ENCODE data around the gene DTD1.

DNA sequence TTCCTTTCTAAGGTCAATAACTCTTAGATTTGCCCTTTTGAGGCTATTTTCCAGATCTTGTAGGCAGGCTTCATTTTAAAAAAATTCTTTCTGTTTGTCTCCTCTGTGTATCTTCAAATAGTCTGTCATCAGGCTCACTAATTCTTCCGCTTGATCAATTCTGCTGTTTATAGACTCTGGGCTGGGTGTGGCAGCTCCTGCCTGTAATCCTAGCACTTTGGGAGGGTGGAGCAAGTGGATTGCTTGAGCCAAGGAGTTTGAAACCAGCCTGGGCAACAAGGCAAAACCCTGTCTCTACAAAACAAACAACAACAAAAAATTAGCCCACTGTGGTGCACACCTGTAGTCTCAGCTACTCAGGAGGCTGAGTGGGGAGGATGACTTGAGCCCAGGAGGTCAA, 185.7 kb downstream of the DTD1 start:
- TF ChIP-seq, protein P1, sequence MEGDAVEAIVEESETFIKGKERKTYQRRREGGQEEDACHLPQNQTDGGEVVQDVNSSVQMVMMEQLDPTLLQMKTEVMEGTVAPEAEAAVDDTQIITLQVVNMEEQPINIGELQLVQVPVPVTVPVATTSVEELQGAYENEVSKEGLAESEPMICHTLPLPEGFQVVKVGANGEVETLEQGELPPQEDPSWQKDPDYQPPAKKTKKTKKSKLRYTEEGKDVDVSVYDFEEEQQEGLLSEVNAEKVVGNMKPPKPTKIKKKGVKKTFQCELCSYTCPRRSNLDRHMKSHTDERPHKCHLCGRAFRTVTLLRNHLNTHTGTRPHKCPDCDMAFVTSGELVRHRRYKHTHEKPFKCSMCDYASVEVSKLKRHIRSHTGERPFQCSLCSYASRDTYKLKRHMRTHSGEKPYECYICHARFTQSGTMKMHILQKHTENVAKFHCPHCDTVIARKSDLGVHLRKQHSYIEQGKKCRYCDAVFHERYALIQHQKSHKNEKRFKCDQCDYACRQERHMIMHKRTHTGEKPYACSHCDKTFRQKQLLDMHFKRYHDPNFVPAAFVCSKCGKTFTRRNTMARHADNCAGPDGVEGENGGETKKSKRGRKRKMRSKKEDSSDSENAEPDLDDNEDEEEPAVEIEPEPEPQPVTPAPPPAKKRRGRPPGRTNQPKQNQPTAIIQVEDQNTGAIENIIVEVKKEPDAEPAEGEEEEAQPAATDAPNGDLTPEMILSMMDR (conservative IDR thresholded peaks at IDR 0.05; ENCODE audit: low read depth, low read length) = no peak
- no peak for TF ChIP-seq EZH2 (IDR thresholded peaks at IDR 0.05; ENCODE audit: borderline replicate concordance, low read depth, low read length, poor library complexity, severe bottlenecking)

Data from A673 (cell line).